Activated CD4-positive, CD25-positive, alpha-beta regulatory T cell treated with anti-CD3 and anti-CD28 coated beads, Interleukin-2, amount 50 U/mL, for 16 hours (primary cell): ENCODE measurements around the gene AACS.

Source experiments
- DNase-seq: peaks from one replicate; pipeline ENCODE4 v3.0.0-alpha.2; 2020; ENCODE audit warnings: low read depth, low spot score

Gene AACS

GRCh38 chr12:125185311-125185739 is 120.1 kb downstream of the AACS start:
- no peak for DNase-seq

GRCh38 chr12:125185740-125186470 is 120.7 kb downstream of the AACS start, which contains the start of gene TMEM132B:
TMEM132B (plus strand) TSS chr12:125186386.
- DNase-seq, result no peak

DNA sequence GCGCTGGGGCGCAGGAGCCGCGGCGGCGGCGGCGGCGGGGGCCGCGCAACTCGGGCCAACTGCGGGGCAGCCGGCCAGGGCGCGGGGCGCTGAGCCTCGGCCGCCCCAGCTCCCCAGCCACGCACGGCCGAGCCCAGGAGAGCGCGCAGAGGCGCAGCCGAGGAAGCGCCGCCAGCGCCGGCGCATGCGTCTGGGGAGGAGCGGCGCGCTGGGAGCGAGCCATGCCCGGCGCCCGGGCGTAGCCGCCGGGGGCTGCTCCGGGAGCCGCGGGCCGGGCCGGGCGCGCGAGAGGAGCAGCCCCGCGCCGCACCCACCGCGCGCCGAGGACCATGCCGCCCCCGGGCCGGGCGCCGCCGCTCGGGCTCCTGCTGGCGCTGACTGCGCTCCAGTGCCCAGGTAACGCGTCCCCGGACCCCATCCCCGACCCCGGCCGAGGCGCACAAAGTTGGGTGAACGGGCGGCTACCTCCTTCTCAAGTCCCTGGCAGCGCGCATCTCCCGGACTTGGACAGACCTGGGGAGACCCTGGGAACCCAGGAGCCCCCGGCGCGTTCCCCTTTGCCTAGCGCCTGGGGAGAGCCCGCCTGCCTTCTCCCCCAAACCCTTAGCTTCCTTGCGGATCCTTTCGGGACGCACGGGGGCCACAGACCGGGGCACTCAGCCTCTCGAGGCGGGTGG is 121.4 kb downstream of the AACS start:
- no peak for DNase-seq

GRCh38 chr12:125187148-125187745 is 122.0 kb downstream of the AACS start:
- DNase-seq, result no peak

- no peak for DNase-seq
Measured at GRCh38 chr12:125187780-125188741, 122.8 kb downstream of the AACS start.

DNA sequence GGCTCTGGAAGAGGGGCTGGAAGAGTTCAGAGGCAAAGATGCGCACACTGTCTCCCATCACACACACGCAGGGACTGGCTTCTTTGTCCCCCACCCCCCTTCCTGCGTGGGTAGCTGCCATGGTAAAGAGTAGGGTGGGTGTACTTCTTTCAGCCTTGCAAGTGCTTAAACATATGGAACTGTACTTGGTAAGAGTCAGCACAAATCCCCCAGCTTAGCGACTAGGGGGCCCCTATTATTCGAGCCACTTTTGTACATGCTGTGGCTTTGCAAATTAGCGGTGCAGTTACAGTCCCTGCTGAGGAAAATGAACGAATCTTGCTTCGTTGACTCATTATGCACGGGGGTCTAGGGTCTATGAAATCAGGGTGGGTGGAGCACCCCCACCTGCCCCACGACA is 123.8 kb downstream of the AACS start:
- no peak for DNase-seq

DNA sequence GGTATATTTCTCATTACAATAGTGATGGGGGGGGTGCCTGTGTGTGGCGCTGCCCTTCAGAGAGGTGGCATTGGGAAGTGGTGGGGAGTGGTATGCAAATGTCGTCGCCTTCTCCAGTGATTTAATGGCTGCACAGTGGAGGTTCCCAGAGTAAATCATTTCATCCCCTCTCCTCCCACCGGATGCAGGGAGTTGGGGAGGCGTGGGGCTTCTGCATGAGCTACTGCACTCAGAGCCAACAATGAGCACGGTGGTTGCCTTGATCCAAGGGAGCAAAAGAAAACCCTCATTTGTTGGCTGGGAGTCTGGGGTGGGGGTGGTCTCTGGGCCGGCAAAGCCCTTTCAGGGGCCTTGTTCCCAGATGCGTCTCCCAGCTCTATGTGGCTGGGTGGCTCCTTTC is 124.3 kb downstream of the AACS start:
- DNase-seq, result no peak

- DNase-seq, result no peak
Measured at GRCh38 chr12:125191361-125192087, 126.3 kb downstream of the AACS start.

DNA sequence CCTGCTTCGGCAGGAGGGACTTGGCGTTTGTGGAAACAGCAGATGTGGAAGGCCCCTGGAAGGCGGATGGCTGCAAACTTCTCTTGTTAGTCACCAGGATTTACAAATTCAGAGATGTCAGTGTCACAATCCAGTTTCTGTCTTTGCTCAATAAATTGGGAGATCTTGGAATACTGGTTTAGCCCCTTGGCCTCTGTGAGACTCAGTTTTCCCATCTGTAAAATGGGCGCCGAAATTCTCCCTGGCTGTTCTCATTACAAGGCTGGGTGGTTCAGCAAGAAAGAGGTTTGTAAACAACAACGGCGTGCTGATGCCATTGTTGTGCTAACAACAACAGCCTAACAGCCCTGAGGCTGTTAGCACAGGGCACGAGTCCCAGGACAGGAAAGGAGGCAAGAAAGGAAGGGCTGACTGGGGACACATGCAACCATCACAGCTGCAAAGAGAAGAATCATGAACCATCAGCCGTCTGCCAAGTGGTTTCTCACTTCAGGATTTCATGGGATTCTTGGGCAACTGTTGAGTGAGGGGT is 127.5 kb downstream of the AACS start:
- DNase-seq, result no peak
